ENCODE data around the gene CHEK2.
"Not testable (repeated sequence)": the region's sequence is repeated elsewhere in the genome, so short reads cannot be mapped to it uniquely, and the experiment has no call there.

The CHEK2 gene

DNA sequence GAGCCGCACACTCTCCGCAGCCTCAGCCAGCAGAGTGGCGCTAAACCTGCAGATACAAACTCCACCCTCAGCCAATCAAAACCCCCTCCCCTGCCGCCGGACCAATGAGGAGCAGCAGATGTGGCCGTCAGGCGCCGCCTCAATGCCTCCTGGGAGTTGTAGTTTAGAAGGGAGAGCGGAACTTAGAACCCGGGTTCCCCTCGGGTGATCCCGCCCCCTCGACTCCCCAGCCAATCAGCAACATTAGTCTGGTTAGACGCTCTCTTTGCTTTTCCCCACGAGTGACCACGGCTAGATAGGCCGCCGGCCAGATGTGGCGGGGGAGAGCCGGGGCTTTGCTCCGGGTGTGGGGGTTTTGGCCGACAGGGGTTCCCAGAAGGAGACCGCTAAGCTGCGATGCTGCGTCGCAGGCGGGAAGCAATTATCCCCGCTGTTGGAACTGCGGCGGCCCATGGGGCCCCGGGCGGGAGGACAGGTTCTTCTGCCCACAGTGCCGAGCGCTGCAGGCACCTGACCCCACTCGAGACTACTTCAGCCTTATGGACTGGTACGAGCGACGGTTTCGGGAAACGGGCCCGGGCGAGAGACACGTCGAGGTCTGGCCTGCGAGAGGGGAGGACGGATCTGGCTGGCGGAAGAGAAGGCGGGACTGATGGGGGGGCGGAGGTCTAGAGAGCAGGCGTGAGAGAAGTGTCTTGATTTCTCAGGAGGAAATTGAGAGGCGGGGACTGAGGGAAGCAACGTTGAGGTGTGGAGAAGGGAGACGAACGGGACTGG is at the start of gene CHEK2, which contains the start of gene HSCB:
TSS of gene CHEK2 (minus strand) at position 36 of the 777 bp plus-strand sequence. CDS start 7,099 bp downstream, outside the sequence.
TSS of gene HSCB (plus strand) at position 255 of the 777 bp plus-strand sequence. CDS start at position 312, 57 bp downstream.
- peak; percentile 95 for DNase-seq

DNA sequence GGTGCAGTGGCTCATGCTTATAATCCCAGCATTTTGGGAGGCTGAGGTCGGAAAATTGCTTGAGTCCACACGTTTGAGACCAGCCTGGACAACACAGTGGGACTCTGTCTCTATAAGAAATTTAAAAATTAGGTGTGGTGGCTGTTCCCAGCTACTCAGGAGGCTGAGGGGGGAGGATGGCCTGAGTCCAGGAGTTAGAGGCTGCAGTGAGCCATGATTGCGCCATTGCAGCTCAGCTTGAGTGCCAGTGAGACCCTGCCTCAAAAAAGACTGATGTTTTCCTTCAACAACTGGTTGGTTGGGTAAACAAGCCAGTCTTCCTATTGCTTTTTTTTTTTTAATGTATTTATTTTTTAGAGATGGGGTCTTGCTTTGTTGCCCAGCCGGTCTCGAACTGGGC is 49.5 kb upstream of the CHEK2 start:
- no peak for DNase-seq

DNA sequence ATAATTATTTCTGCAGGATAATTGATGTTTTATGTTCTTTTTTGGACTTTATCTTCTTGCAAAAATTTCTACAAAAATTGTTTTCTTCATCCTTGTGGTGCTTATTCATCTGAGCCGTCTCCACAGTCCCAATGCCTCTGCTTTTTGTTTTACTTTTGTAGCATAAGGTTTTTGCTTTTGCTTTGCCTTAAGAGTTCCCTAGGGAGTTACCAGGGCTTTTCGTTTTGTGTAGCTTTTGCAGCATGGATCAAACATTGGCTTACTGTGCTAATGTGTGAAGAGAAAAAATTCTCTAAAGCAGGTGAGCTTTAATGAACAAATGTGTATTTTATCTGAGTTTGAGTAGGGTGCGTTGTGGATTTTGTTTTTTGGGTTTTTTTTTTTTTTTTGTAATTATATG is 47.0 kb upstream of the CHEK2 start:
- no peak for DNase-seq

DNA sequence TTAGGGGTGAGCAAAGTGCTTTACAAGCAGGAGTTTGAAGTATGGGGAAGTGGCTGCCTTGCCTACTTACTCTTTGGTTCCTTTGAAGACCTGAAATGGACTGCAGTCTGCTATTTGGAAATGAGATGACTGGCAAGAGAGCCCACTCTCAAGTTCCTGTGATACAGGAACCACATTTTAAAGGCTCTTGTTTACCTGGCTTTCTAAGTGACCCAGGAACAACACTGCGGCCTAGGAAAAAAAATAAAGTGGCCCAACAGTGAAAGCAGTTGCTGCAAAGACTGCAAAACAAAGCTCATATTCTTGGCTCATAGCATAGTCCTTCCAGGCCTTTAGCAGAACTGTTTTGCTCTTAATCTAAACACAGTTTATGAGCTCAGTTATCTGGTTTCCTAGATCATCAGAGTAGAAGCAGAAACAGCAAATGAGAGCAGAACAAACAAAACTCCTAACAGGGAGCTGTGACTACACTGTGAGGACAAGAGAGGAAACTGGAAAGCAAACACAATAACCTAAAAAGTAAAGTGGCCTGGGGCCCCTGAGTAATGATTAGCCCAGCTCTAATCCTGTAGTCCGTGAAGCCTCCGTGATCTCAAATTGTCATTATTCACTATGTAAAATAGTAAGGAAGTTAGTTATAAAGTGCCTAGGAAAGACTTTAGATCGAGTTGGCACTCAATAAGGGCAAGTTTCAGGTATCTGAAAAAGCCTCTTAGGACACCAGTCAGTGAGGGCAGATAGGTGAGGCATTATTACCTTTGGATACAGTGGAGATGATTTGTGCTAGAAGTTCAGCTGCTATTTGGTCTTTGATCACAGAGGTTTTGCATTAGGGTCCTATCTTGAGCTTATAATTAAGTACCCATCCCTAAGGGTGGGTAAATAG is 42.4 kb upstream of the CHEK2 start:
- DNase-seq = no peak

DNA sequence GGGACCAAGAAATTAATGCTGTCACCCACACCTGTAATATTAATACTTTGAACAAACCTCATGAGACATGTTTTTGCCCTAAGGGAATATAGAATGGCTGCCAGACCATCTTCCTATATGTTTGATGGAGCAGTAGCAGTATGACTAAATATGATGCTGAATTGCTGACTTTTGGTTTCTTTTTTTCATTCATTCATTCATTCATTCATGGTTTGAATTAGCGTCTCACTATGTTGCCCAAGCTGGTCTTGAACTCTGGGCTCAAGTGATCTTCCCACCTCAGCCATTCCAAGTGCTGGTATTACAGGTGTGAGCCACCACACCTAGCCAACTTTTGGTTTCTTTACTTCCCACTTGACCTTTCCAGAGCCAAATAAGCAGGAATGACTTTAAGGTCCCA is 38.7 kb upstream of the CHEK2 start:
- no peak for DNase-seq

DNA sequence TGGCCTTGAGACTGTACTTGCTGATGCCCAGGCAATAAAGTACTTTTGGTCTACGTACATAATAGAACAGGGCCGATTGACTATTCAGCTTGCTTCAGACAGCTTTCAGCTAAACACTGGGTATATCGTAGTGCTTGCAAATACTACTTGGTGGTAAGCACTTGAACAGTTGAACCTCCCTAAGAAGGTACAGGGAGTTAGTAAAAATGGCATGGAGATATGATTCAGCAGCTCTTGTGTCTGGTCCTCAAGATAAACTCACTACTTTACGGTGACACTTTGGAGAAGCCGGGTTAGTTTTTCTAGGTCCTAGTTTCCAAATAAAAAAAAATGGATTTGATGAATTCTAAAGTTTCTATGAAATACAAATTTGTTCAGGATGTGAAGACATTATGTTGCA is 38.2 kb upstream of the CHEK2 start:
- DNase-seq = no peak

DNA sequence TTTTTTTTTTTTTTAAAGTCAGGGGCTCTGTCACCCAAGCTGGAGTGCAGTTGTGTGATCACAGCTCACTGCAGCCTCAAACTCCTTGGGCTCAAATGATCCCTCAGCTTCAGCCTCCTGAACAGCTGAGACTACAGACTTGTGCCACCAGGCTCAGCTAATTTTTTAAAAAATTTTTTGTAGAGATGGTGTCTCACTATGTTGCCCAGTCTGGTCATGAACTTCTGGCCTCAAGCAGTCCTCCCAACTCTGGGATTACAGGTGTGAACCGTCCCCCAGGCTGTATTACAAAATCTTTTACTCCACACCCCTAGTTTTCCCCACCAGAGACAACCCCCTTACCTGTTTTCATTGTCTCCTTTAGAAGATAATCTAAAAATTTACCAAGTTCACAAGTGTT is 32.8 kb upstream of the CHEK2 start:
- no peak for DNase-seq

DNA sequence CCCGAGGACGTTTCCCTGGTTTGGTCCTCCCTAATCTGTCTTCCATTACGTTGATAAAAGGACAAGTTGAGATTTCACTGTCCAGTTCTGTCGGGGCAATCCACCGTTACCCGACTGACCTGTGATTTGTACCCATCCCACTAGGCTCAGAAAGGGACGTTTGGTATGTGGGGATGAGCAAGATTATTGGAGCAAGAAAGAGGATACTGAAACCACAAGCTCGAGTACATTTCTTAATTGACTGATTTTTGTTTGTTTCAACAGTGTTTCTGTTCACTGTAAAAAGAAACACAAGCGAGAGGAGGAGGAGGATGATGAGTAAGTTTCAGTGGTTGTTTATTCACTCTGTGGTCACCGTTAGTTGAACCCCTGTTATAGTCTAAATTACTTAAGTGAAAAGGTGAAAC is 31.8 kb upstream of the CHEK2 start:
- DNase-seq = no peak

DNA sequence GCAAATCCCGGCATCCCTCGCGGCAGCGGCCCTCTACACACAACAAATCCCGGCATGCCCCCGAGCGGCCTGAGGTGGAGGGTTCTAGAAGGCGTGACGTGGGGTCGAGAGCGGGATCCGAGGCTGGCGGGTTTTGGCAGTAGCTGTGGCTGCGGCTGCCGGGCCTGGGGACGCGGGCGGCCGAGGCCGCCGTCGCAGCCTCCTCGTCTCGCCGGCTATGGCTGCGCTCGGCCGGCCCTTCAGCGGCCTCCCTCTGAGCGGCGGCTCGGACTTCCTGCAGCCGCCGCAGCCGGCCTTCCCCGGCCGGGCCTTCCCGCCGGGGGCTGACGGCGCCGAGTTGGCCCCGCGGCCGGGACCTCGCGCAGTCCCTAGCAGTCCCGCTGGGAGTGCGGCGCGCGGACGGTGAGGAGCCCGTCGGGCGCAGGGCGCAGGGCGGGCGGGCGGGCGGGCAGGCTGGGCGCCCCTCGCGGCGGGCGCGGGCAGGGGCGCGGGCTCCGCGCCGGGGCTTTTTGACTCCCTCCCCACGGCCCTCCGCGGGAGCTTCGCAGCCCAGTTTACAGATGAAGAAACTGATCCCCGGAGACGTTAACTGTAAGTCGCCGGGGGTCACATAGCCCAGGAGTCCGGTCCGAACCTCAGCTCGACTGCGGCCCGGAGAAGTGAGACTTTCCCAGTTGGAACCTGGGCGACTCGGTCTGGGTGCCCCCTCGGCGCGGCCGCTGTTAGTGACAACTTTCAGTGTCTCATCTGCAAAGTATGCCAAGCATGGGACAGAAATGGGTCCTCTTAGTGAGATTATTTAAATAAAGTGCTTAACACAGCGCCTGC is 31.2 kb upstream of the CHEK2 start, which contains the start of gene CCDC117:
TSS of gene CCDC117 (plus strand) at position 63 of the 828 bp plus-strand sequence. CDS start at position 218, 155 bp downstream.
- DNase-seq = peak; percentile 83

DNA sequence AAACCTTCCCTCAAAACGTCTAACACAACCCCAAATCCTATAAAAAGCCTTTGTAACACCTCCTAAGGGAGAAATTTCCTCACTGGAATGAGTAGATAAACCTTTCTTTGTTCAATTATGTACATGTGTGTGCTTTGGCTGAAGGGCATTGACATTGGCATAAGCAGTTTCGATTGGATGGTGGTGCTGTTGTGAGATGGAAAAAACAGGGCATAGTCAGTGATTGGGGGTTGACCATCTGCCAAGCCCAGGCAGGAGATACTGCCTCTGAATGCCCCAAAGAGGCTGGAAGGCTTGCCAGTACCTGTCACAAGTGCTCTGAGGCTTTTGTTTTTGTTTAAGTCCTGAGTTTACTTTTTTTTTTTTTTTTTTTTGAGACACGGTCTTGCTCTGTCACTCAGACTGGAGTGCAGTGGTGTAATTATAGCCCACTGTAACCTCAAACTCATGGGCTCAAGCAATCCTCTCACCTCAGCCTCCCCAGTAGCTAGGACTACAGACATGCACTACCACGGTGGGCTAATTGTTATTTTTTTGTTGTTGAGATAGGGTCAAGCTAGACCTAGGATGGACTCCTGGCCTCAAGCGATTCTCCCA is 29.7 kb upstream of the CHEK2 start:
- no peak for DNase-seq

DNA sequence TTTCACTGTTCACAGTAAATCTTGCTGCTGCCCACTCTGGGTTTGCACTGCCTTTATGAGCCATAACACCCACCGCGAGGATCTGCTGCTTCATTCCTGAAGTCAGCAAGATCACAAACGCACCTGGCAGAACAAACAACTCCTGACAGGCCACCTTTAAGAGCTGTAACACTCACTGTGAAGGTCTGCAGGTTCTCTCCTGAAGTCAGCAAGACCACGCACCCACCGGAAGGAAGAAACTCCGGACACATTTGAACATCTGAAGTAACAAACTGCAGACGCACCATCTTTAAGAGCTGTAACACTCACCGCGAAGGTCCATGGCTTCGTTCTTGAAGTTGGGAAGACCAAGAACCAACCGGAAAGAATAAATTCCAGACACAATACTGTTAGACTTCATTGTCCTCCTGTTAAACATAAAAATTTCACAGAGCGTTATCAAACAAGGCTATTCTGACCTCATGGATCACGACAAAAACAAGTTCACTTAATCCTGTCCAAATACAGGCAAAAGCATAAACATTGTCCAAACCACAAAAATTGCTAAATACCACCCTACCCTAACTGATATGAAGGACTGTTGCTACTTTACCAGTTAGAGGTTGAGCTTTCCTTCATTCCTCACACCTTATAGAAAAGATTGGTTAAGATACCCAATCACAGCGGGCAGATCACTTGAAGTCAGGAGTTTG is 27.9 kb upstream of the CHEK2 start:
- no peak for DNase-seq

DNA sequence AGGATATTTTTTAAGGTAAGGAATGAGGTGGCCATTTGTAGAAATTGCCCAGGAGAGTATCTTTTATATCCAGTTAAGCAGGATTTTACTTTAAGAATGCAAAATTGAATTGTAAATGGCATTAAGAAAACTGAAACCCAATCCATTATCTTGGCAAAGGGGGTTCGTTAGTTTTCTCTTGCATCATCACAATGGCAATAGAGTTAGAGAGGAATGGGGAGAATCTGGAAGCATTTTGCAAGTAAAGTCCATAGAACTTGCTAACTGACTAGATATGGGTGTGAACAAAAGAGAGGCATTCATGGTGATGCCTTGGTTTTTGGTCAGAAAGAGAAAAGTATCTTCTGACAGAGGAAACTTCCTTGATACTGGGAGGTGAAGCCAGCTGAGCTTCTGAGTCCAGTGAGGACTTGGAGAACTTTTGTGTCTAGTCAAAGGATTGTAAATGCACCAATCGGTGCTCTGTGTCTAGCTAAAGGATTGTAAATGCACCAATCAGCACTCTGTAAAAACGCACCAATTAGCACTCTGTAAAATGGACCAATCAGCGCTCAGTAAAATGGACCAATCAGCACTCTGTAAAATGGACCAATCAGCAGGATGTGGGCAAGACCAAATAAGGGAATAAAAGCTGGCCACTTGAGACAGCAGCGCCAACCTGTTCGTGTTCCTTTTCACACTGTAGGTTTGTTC is 27.2 kb upstream of the CHEK2 start:
- no peak for DNase-seq

DNA sequence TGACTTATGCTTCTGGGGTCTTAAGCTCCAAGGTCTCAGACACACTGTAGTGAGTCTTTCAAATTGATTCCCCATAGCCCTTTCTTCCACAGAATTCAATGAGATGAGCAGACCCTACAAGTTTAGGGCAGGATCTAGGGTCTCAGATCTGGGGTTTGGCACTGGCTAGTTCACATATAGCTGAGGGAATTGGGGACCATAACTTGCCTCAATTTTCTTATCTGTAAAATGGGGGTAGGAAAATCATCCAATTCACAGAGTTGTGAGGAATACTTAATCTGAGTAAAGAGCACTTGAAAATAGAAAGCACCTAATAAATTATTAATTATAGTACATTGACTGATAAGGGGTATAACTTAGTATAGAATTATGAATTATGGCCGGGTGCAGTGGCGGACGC is 25.0 kb upstream of the CHEK2 start:
- no peak for DNase-seq

DNA sequence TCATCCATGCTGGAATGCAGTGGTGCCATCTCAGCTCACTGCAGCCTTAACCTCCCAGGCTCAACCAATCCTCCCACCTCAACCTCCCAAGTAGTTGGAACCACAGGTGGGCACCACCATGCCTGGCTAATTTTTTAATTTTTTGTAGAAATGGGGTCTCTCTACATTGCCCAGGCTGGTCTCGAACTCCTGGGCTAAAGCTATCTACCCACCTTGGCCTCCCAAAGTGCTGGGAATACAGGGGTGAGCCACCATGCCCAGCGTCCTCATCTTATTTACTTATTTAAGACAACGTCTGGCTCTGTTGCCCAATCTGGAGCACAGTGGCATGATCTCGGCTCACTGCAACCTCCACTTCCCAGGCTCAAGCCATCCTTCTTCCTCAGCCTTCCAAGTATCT is 20.4 kb upstream of the CHEK2 start:
- DNase-seq = not testable (repeated sequence)

DNA sequence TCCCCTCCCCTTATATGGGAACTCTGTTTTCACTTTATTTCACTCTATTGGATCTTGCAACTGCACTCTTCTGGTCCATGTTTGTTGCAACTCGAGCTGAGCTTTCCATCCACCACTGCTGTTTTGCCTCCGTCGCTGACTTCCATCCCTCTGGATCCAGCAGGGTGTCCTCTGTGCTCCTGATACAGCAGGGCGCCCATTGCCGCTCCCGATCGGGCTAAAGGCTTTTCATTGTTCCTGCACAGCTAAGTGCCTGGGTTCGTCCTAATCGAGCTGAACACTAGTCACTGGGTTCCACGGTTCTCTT is 19.8 kb upstream of the CHEK2 start:
- no peak for DNase-seq

DNA sequence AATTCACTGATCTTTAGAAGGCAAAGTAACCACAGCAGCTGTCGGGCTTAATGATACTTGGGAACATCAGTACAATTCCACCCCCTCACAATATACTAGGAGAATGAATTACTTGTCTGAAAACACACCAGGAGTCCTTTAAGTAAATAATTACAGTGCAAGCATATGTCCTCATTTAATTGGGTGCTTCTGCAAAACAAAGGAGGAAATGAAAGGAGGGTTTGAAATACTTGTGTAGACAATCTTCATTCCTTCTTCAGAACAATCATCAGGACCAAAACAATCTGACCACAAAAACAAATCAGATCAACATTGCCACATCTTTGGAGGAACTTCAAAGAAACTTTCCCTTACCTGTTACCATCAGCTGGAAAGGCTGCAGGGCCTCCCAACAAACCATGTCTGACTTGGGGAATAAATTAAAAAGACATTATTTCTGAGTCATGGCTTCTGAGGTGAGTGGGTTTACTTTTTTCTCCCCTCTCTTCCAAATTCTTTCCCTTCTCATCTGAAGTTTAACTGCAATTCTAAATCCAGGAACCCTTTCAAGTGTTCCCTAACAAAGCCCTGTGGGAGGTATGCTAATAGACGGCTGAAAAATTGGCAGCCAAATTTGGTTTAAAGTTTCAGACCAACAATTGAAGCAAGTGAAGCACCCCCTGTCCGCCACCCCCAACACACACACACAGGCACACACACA is 18.4 kb upstream of the CHEK2 start:
- DNase-seq = no peak

DNA sequence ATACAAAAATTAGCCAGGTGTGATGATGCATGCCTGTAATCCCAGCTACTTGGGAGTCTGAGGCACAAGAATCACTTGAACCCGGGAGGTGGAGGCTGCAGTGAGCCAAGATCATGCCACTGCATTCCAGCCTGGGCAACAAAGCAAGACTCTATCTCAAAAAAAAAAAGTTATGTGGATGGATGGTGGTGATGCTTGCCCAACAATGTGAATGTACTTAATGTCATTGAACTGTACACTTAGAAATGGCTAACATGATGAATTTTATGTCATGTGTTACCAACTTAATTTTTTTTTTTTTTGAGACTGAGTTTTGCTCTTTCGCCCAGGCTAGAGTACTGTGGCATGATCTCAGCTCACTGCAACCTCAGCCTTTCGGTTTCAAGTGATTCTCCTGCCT is 12.9 kb upstream of the CHEK2 start:
- DNase-seq = not testable (repeated sequence)

DNA sequence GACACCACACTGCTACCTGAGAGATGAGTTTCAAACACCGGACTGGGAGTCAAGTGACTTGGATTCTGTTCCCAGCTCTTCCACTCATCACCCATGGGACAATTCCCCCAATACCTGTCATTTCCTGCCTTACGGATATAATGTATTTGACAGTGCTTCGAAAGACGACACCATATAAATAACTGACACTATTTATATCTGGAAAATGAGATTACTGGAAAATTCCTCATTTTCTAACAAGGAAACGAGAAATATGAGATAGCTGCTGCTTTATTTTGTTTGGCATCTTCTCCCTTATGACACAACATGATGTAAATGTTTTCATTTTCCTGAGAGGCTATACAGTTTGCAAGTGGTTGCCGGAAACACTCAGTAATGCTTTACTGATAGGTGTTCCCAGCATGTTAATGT is 8.9 kb upstream of the CHEK2 start:
- no peak for DNase-seq

DNA sequence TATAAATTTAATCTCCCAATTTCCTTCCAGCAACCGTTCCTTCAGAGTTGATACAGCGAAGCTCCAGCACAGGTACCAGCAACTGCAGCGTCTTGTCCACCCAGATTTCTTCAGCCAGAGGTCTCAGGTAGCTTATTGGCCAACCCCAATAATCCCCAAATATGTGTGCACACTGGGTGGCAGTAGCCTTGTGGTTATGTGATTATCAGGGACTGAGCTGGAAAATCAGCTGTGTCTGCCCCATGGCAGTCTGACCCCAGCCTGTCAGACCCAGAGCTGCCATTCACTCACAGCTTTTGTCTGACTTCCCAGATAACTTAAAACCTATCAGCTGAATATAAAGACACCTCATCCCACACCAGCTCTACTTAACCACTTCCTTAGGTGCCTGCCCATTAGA is 2.2 kb upstream of the CHEK2 start:
- no peak for DNase-seq

DNA sequence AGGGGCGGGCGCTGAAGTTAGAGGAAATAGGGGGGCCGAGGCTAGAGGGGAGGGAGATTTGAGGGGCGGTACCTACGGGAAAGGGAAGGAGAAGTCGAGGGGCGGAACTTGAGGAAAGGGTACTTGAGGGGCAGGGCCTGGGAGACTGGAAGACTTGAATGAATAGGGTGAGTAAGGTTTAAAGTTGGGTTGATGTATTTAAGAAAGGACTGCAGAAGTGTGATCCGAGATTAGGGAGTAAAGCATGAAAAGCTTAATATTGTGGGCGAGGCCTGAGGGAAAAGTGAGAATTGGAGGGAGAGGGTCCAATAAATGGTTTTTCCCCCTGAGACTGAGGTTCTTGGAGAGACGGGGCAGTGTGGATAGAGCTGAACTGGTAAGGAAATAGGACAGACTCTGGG is 942 bp upstream of the CHEK2 start:
- no peak for DNase-seq

Data from NCI-H1048 (cell line).